ENCODE measurements around the gene CD27.

CD27 gene

DNA sequence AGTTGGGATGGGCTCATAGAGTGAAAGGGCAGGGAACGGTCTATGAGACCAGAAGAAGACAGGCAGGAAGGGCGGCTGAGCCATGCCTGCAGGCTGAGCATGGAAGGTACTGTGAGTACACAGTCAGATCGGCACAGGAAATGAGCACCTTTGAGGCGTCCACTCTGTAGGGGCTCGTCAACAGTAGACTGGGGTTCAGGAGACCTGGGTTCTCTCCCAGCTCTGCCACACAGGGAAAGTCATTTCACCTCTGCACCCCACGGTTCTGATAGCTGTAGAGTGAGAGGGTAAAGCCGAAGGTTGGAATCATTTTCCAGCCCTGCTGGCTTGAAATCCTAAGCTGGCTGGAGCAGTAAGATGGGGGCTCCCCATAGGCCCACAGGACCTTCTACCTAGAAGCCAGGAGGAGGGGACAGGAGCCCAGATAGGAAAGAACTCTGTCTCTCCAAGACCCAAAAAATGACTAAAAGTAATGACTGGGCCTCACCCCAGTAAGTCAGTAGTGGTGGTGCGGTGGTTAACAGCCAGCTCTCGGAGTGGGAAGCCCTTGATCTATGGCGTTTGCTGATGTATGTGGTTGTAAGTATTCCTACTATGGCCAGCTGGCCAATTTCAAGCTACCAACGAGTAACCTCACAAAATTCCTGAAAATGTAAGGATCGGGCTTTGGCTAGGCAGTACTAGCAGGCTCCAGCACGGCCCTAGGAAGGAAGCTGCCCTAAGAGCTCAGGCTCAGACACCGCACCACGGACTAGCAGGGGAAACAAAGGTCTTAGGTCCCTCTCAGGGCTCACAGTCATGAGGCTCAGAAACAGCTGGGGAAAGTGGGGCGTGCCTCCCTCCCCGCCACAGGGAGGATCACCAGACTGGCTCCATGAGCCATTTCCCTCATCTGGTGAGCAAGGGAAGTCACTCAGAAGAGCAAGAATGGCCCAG is 10.3 kb upstream of the CD27 start:
- H3K4me3 ChIP-seq (ENCODE audit: control insufficient read depth, low read depth, low read length): no peak overlapping the region
- TF ChIP-seq, protein P1, sequence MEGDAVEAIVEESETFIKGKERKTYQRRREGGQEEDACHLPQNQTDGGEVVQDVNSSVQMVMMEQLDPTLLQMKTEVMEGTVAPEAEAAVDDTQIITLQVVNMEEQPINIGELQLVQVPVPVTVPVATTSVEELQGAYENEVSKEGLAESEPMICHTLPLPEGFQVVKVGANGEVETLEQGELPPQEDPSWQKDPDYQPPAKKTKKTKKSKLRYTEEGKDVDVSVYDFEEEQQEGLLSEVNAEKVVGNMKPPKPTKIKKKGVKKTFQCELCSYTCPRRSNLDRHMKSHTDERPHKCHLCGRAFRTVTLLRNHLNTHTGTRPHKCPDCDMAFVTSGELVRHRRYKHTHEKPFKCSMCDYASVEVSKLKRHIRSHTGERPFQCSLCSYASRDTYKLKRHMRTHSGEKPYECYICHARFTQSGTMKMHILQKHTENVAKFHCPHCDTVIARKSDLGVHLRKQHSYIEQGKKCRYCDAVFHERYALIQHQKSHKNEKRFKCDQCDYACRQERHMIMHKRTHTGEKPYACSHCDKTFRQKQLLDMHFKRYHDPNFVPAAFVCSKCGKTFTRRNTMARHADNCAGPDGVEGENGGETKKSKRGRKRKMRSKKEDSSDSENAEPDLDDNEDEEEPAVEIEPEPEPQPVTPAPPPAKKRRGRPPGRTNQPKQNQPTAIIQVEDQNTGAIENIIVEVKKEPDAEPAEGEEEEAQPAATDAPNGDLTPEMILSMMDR (conservative IDR thresholded peaks at IDR 0.05; ENCODE audit: control insufficient read depth, insufficient read depth, low read depth, low read length): no peak
- DNase-seq (ENCODE audit: low read depth): no peak

DNA sequence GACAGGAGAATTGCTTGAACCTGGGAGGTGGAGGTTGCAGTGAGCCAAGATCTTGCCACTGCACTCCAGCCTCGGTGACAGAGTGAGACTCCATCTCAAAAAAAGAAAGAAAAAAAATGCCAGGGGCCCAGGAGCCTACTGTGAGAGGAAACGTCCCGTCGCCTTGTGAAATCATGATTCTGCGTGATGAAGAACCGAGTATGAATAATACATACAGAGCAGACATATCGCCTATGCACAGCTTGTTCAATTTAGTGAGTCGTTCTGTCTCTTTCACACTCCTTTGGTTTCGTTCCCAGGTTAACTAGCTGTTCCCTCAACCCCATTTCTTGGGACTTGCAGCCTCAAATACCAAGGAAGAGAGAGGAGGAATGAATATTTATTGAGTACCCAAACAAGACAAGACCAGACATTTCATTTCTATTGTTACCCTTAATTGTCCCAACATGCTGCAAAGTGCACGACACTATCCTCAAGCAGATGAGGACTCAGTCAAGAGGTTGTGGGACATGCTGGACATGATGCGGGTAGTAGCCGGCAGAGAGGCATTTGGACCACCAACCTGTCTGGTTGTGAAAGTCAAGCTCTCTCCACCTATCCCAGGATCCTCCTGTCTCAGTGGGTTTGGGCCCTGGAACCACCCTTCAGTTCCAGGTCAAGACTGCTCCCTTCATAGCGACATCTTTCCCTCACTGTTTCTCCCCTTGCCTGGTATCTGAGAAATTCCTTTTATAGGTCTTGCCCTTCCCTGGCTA is 8.6 kb upstream of the CD27 start:
- H3K4me3 ChIP-seq (ENCODE audit: control insufficient read depth, low read depth, low read length): no peak overlapping the region
- DNase-seq (ENCODE audit: low read depth): no peak
- TF ChIP-seq, protein P1 (conservative IDR thresholded peaks at IDR 0.05; ENCODE audit: control insufficient read depth, insufficient read depth, low read depth, low read length): no peak

DNA sequence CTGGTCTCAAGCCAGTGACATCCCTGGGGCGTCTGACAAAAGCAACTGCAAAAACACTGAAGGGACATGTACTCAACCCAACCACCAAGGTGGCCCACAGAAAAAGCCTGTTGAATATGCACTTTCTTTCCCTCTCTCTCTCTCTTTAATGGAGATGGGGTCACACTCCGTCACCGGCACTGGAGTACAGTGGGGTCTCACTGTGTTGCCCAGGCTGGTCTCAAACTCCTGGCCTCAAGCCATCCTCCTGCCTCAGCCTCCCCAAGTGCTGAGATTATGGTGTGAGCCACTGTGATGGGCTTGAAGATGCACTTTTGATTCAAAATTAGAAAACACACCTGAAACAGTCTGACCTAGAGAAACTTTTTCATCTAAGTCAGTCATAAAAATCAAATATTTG is 7.2 kb upstream of the CD27 start:
- no peak for DNase-seq (ENCODE audit: low read depth)
- no peak overlapping the region for H3K4me3 ChIP-seq (ENCODE audit: control insufficient read depth, low read depth, low read length)
- TF ChIP-seq, protein P1 (conservative IDR thresholded peaks at IDR 0.05; ENCODE audit: control insufficient read depth, insufficient read depth, low read depth, low read length): no peak

DNA sequence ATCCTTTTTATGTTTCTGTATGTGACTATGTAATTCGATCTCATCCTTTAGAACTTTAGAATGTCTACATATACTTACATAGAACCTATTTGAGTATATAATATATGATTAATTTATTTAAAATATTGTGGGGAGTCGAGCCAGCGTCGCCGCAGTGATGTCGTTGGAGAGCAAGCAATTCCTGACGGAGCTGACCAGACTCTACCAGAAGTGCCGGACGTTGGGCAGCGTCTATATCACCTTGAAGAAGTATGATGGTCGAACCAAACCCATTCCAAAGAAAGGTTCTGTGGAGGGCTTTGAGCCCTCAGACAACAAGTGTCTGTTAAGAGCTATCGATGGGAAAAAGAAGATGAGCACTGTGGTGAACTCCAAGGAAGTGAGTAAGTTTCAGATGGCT is 6.4 kb upstream of the CD27 start:
- TF ChIP-seq, protein P1 (conservative IDR thresholded peaks at IDR 0.05; ENCODE audit: control insufficient read depth, insufficient read depth, low read depth, low read length): no peak
- H3K4me3 ChIP-seq (ENCODE audit: control insufficient read depth, low read depth, low read length): no peak overlapping the region
- DNase-seq (ENCODE audit: low read depth): no peak

DNA sequence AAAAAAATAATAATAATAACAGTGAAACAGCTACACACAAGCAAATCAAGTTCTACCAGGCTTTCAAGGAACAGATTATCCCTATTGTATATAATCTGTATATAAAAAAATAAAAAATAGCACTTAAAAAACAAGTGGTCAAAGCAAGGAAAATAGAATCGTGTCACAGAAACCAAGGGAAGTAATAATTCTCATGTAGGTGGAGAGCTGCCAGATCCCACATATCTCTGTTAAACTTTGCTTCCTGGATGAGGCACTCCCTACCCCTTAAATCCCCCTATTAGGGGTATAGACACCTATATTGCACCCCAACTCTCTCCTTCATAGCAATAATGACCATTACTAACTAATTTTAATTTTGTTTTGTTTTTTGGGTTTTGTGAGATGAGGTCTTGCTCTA is 4.4 kb upstream of the CD27 start:
- no peak for DNase-seq (ENCODE audit: low read depth)
- no peak overlapping the region for H3K4me3 ChIP-seq (ENCODE audit: control insufficient read depth, low read depth, low read length)
- TF ChIP-seq, protein P1 (conservative IDR thresholded peaks at IDR 0.05; ENCODE audit: control insufficient read depth, insufficient read depth, low read depth, low read length): no peak

DNA sequence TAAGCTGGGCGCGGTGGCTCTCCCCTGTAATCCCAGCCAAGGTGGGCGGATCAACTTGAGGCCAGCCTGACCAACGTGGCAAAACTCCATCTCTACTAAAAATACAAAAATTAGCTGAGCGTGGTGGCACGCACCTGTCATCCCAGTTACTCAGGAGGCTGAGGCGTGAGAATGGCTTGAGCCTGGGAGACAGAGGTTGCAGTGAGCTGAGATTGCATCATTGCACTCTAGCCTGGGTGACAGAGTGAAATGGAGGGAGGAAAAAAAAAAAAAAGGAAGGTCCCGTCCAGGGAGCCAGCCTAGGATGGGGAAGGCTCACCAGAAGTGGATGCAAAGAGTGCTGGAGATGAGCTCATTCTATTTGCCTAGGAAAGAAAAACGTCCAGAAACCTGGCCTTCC is 1.9 kb upstream of the CD27 start:
- TF ChIP-seq, protein P1 (conservative IDR thresholded peaks at IDR 0.05; ENCODE audit: control insufficient read depth, insufficient read depth, low read depth, low read length): no peak
- no peak overlapping the region for H3K4me3 ChIP-seq (ENCODE audit: control insufficient read depth, low read depth, low read length)
- no peak for DNase-seq (ENCODE audit: low read depth)
